ENCODE data around the gene ZCCHC7. TPM values are rescaled to one million over a fixed set of nuclear protein-coding genes. Genes with fewer than 3 reads are reported as not detected.

ZCCHC7 gene
- polyA plus RNA-seq, 2 of the 4 experiments (the other 2 are of a cell fraction), result 15.7 to 30.0 TPM

- ChIA-PET CTCF (interaction anchor here (0.6 to 1.4 kb wide), 2 partner anchors 22 to 178 kb away, joined by 3 read pairs; no protein-coding TSS in a partner anchor), POLR2A (no interaction called here)
- FAIRE-seq, result peak; percentile 43
- Histone ChIP-seq H3K9me3 (no peaks in the 10 kb centered on the region), H3K4me1 (peaks cover 20% of the 10 kb centered on the region), H3K4me2 (peak overlapping the region; percentile 47), H3K27ac (no peak overlapping the region), H3K4me3 (no peak overlapping the region)
- TF ChIP-seq EHMT2 (IDR thresholded peaks at IDR 0.05; ENCODE audit: low read depth), result no peak
- peak; percentile 42; the same call in 1 of the 2 replicates for TF ChIP-seq GATA3 (IDR thresholded peaks at IDR 0.05; ENCODE audit: borderline replicate concordance)
- TF ChIP-seq CBX2 (IDR thresholded peaks at IDR 0.05; ENCODE audit: borderline replicate concordance, low read depth), result no peak
- TF ChIP-seq ZNF302 (CRISPR knock-in tag; IDR thresholded peaks at IDR 0.05), result no peak
- TF ChIP-seq FOSL2 (IDR thresholded peaks at IDR 0.05), result no peak
- peak; percentile 80 for TF ChIP-seq FOSL2 (CRISPR knock-in tag; IDR thresholded peaks at IDR 0.05)
- no peak for TF ChIP-seq RNF2 (IDR thresholded peaks at IDR 0.05; ENCODE audit: borderline replicate concordance, low read depth)
- no peak for TF ChIP-seq SMC3 (IDR thresholded peaks at IDR 0.05)
- TF ChIP-seq MAX (IDR thresholded peaks at IDR 0.05), result peak; percentile 19; the same call in 1 of the 2 replicates
- no peak for TF ChIP-seq E2F6 (IDR thresholded peaks at IDR 0.05; ENCODE audit: borderline replicate concordance, low read depth)
- TF ChIP-seq SREBF2 (IDR thresholded peaks at IDR 0.05), result no peak
- 32% methylated on average over 4 of the region's 4 CpGs for WGBS (ENCODE audit: missing lambda C conversion rate)
- DNase-seq (ENCODE audit: low read depth in 1 of 2, low spot score in 1 of 2), result peak; percentile 18 to 44
- peak; percentile 56 to 70; a peak in 3 of 6 replicates for ATAC-seq
Measured at GRCh38 chr9:37229882-37230482, 109.6 kb downstream of the ZCCHC7 start.

- TF ChIP-seq TP53 (CRISPR knock-in tag; IDR thresholded peaks at IDR 0.05) (no peak), HOXB5 (CRISPR knock-in tag; IDR thresholded peaks at IDR 0.05) (no peak), SMC3 (IDR thresholded peaks at IDR 0.05) (no peak), FOSL2 (IDR thresholded peaks at IDR 0.05) (no peak), FOSL2 (CRISPR knock-in tag; IDR thresholded peaks at IDR 0.05) (no peak), HMGXB4 (CRISPR knock-in tag; IDR thresholded peaks at IDR 0.05; ENCODE audit: borderline replicate concordance) (no peak), CBX8 (IDR thresholded peaks at IDR 0.05) (no peak), POLR2A (IDR thresholded peaks at IDR 0.05; ENCODE audit: low read length) (no peak), BCL3 (IDR thresholded peaks at IDR 0.05) (no peak), NPAS2 (CRISPR knock-in tag; IDR thresholded peaks at IDR 0.05; ENCODE audit: borderline replicate concordance) (no peak), EHMT2 (IDR thresholded peaks at IDR 0.05; ENCODE audit: low read depth) (no peak), ESRRA (IDR thresholded peaks at IDR 0.05; ENCODE audit: borderline replicate concordance, low read length) (no peak), JUN (IDR thresholded peaks at IDR 0.05) (no peak), TFCP2L1 (CRISPR knock-in tag; IDR thresholded peaks at IDR 0.05) (no peak), NR3C1 (IDR thresholded peaks at IDR 0.05) (no peak), MAX (IDR thresholded peaks at IDR 0.05) (no peak)
- Histone ChIP-seq H3K4me3 (no peak overlapping the region), H3K4me1 (peaks cover 9% of the 10 kb centered on the region), H3K9me3 (no peaks in the 10 kb centered on the region), H3K27ac (no peak overlapping the region), H3K4me2 (no peak overlapping the region)
- FAIRE-seq (no peak), DNase-seq (ENCODE audit: low read depth in 1 of 2, low spot score in 1 of 2) (no peak), ATAC-seq (no peak)
- ChIA-PET CTCF (no interaction called here), POLR2A (no interaction called here)
- WGBS (ENCODE audit: missing lambda C conversion rate), result 96% methylated on average over 2 of the region's 2 CpGs
Measured at GRCh38 chr9:37236822-37237221, 116.4 kb downstream of the ZCCHC7 start.
